Measurements from ENCODE around the gene RNF187.
A peak's percentile ranks its signal among the peaks of the same experiment; 100 is the strongest.
"Not testable (repeated sequence)": the region's sequence is repeated elsewhere in the genome, so short reads cannot be mapped to it uniquely, and the experiment has no call there.

RNF187 gene

DNA sequence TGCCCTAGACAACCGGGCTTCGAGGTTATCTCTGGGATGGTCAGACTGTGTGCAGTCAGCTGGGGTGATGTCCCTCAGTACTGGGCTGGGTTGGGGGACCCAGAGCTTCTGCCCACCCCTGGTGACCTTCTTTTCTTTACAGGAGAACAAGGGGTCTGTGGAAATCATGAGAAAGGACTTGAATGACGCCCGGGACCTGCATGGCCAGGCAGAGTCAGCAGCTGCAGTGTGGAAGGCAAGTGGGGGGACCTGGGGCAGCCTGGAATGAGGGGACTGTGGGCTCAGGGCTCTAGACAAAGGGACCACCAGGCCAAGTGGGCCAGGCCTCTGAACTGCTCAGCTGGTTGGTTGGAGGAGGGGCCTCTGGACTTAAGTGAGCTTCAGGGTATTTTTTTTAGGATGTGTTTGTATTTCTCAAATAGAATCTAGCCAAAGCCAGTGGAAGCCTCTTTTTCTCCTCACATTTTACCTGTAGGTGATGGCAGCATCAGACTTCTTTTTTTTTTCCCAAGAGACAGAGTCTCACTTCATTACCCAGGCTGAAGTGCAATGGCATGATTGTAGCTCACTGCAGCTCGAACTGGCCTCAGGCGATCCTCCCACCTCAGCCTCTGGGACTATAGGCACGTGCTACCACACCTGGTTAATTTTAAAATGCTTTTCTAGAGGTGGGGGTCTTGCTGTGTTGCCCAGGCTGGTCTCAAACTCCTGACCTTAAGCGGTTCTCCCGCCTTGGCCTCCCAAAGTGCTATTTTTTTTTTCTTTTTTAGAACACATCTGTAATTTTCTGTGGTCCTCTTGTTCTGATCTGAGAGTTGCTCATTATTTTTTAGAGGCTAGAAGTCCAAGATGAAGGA lies 1.9 kb downstream of the RNF187 start:
- DNase-seq: no peak

DNA sequence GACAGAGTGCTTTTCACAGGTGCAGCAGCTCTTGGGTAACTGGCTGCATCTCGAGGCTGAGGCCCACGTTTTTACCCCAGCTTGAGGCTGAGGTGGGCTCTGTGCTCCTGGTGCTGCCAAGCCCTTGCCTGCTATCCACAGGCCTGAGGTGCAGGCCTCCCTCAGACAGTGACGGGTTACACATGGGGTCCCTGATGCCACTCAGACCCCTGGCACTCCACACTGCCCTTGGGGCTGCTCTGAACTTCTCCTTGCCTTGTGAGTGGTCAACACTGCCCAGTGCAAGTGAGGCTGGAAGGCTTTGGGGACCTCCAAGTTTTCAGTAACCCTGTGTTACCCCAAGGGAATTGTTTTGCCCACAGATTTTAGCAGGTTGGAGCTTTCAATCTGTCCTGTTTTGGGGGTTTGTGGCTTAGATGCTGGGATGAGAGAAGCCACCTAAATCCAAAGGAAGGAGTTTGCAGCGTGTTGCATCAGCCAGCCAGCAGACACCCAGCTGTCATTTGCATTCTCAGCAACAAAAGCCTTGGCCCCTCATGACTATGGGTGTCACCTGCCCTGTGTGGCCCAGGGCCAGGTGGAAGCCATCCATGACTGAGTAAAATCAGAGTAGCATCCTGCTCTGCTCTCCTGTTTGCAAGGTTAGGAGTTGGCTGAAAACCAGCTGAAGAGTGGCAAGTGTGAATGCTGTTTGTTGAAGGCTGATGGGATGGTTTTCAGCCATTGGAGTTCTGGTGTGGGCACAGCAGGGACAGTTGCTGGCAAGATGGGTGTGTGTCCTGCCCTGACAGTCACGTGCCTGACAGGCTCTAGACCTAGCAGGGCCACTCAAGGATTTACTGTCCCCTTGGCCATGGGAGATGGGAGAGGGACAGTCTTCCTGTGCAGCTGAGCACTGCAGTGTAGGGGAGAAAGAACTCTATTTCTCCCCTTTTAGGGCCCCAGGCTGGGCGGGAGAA lies 3.2 kb downstream of the RNF187 start:
- DNase-seq: peak; percentile 63

DNA sequence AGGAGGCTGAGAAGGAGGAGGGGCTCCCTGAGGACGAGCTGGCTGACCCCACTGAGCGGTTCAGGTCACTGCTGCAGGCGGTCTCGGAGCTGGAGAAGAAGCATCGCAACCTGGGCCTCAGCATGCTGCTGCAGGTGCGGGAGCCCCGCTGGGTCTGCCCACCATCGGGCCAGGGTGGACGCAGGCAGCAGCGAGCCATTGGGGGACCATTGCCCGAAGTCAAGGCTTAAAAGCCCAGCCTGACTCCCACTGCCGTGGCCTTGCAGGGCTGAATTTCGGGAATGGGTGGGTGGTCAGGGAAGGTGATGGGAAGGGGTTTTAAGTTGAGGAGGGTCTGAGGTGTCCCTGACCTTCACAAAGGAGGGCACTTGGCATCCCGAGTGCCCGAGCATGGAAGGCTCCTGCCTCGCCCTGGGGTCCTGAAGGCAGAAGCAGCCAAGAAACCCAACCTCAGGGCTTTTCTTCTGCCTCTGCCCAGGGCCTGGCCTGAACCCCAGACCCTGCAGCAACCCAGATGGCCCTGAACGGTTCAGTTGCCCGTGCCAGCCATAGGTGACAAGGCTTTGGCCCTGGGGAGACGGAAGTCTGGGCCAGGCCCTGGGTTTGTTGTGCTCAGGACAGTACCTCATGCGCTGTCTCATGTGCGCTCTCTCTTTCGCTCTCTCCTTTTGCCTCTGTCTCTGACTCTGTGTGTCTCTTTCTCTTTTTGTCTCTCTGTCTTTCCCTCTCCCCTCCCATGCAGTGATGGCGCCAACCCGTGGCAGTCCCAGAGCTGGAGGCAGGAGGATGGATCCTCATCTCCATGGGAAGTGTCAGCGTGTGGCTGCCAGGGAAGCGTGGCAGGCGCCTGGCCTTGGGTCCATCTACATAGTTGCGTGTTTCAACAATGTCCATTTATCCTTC lies 6.2 kb downstream of the RNF187 start:
- DNase-seq: no peak

DNA sequence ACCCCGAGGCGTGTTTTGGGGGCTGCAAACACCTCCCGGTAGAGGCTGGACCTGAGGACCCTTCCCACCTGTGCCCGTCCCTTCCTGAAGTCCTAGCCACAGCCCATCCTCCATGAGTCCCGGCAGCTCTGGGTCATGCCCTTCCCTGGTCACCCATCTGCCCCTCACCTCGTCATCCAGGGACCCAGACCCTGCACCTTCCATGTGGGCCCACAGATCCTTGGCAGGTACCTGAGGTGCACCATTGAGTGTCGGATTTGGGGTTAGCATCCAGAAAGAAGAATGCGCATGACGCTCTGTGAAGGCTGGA lies 6.8 kb downstream of the RNF187 start:
- DNase-seq: no peak

DNA sequence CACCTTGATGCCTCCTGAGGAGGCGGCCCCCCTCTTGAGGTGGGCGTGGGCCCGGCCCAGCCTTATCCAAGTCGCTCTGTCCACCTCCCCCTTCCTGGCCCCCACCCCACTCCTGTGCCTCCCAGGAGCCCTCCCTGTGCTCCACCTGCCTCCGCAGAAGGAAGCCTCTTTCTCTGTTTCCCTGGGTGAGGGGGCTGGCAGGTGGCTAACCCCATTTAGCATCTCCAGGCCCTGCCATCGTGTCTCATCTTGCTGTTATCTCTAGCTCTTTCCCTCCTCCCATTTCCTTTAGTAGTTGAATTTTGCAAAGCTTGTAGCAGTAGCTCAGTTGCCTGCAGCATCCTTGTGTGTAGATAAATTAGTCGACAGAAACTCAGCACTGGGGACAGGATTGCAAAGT lies 7.2 kb downstream of the RNF187 start:
- no peak for DNase-seq

DNA sequence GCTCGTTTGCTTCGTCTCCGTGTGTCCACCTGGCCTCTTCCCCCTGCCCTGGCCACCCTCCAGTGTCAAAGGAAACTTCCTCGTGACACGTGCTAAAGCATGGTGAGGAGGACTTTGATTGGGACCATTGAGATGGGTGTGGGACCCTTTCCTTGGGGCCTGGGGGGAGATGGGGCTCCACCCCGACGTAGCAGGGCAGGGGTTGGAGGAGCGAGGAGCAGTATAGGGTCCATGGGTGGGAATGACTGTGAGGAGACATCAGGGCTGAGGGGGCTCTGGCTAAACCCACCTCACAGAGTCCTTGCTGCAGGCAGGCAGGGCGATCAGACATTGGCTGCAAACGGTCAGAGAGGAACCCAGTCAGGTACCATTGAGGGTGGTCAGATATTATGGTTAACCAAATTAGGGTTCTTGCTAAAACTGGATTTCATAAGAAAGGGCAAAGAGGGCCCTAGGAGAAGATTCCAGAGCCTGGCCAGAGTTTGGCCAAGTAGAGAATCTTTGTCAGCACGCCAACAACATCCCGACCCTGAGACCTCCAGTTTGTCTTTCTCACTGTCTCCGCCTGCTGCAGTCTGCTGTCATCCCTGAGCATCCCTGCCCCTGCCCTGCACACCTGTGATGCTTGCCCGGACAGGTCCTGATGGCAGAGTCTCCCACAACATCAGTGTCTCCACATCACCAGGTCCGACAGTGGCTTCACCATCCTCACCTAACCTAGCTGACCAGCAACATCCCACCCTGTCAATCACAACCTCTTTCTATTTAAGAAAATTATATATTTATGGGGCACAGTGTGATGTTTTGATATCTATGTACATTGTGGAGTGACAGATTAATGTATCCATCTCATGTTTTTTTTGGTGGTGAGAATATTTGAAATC lies 8.0 kb downstream of the RNF187 start:
- no peak for DNase-seq

DNA sequence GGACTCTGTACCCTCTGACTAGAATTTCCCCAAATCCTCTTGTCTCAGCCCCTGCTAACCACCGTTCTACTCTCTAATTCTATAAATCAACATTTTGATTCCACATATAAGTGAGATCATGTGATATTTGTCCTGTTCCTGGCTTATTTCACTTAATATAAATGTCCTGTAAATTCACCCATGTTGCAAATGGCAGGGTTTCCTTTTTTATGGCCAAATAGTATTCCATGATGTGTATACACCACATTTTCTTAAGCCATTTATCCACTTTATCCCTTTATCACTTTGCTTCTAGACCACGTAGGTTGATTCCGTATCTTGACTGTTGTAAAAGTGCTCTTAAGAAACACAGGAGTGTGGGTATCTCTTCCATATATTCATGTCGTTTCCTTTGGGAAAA lies 8.9 kb downstream of the RNF187 start:
- no peak for DNase-seq

DNA sequence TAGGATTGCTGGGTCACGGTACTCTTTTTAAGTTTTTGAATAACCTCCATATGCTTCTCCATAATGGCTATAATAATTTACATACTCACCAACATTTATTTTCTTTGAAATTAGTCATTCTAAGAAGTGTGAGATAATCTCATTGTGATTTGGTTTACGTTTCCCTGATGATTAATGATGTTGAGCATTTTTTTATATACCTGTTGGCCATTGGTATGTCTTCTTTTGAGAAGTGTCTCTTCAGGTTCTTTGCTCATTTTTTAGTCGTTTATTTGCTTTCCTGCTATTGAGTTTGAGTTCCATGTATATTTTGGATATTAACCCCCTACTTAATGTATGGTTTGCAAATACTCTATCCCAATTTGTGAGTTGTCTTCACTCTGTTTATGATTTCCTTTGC lies 9.3 kb downstream of the RNF187 start:
- DNase-seq: no peak

DNA sequence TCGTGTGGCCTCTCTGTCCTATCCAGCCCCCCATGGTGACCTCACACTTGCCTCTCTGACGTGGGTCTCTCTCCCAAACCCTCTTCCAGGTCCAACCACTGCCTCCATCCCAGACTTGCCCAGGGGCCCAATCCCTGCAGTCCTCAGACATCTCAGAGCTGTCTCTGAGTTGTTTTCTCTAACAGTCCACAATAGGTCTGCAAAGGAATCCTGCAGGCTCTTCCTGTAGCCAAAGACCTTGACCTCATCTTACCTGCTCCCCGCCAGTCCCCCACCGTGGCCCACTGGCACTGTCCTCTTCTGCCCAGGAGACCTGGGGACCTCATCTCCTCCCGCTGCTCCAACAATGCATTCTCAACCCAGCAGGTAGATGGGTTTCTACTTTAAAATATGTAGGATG lies 10.0 kb downstream of the RNF187 start:
- DNase-seq: no peak

DNA sequence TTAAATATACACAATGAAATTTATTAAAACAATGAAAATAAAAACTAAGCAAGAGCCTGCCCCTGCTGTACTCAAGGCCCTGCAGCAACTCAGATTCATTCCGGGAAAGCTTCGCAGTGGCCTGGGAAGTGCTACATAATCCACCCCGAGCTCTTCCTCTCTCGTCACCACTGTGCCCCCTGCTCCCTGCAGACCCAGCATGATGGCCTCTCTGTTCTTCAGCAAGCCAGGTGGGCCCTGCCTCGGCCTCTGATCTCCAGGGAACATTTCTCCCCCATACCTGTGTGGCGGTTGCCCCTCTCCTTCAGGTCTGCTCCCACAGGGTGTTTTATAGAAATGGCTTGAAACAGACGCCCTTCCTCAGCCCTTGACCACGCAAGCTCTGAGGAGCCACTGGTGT lies 10.6 kb downstream of the RNF187 start:
- DNase-seq: no peak

DNA sequence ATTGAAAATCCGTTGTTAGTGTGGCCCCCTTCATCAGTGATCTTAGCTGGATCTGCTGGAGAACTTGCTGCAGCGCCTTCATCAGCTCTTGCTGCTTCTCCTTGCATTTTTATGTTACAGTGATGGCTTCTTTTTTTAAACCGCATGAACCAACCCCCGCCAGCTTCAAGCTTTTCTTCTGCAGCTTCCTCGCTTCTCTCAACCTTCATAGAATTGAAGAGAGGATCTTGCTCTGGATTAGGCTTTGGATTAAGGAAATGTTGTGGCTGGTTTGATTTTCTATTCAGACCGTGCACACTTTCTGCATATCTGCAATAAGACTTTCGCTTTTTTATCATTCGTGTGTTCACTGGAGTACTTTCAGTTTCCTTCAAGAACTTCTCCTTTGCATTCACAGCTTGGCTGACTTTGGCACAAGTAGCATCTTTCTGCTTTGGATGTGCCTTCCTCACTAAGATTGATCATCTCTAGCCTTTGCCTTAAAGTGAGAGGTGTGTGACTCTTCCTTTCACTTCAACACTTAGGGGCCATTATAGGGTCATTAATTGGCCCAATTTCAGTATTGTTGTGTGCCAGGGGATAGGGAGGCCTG lies 13.1 kb downstream of the RNF187 start:
- no peak for DNase-seq

DNA sequence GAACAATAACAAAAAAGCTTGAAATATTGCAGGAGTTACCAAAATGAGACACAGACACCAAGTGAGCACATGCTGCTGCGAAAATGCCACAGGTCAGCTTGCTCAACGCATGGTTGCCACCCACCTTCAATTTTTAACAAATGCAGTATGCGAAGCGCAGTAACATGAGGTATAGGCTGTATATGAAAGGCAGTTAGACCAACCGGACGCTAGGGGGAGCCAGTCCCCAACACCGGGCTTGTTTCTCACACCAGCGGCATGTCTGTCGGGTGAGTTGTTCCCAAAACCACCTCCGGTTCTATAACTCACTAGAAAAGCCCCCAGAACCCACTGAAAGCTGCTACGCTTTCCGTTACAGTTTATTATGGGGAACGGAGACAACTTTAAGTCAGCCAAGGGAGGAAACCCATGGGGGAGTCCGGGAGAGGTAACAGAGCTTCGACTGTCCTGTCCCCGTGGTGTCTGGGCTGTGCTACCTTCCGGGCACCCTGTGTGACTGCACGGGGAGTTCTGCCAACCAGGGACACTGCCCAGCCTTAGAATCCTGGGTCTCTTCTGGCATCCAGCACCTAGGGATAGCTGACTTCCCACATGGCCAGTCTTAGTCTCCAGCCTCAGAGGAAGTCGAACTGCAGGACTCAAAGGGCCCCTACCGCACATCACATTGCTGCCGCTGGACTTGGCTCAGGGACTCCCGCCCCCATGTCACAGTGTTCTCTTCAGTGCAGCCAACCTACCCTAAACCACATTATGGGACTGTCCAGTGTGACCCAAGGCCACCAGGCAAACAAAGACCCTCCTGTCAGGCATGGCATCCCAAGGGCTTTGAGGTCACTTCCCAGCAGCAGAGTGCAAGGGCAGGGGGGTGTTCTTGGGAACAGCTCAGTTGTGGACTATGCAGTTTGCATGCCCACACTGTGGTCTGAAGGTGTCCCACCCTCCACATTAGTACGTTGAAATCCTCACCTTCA lies 14.0 kb downstream of the RNF187 start:
- peak; percentile 84 for DNase-seq

DNA sequence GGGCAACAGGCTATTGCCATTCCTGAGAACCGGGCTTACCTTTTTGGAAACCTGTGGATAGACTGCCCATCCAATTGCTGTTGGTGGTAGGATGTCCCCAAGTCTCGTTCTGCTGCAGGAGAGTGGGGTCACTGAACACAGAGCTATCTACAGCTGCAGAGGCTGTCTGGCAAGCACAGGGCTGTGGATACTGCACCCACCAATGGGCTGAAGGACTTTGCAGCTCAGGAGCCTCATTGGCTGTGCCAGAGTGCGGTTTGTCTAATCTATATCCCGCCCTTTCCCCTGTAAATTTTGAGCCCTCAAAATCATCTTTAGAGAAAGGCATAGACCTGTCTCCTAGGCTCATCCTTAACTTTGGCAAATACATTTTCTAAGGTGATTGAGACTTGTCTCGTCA lies 15.3 kb downstream of the RNF187 start:
- no peak for DNase-seq

DNA sequence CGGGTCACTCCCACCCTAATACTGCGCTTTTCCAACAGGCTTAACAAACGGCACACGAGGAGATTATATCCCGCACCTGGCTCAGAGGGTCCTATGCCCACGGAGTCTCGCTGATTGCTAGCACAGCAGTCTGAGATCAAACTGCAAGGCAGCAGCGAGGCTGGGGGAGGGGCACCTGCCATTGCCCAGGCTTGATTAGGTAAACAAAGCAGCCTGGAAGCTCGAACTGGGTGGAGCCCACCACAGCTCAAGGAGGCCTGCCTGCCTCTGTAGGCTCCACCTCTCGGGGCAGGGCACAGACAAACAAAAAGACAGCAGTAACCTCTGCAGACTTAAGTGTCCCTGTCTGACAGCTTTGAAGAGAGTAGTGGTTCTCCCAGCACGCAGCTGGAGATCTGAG lies 18.8 kb downstream of the RNF187 start:
- not testable (repeated sequence) for DNase-seq

DNA sequence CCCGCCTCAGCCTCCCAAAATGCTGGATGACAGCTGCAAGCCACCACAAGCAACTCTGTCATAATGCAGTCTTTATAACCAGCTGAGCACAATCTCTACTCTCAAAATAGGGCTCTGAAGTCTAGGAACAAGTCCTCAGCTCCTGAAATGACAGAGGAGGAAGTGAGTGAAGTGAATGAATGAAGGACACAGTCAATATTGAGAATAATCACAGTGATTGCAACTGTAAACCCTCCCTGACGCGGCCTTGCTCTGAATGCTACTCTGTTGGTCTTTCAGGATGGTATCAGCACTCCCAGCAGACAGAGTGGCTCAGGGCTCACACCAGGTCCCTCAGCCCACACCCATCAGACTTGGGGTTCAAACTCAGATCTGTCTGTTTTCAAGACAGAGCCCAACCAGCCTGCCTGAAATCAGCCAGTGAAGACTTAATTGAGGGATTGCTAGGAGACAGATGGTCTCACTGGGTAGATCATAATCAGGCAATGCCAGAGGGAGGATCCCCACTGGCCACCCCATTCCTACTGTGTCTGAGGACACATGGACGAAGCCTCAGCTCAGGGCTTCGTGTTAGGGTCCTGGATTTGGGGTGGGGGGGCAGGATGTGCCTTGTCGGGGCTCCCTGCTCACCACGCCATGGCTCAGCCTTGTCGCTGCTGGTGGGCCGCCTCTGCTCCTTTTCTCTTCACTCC lies 20.9 kb downstream of the RNF187 start:
- no peak for DNase-seq

DNA sequence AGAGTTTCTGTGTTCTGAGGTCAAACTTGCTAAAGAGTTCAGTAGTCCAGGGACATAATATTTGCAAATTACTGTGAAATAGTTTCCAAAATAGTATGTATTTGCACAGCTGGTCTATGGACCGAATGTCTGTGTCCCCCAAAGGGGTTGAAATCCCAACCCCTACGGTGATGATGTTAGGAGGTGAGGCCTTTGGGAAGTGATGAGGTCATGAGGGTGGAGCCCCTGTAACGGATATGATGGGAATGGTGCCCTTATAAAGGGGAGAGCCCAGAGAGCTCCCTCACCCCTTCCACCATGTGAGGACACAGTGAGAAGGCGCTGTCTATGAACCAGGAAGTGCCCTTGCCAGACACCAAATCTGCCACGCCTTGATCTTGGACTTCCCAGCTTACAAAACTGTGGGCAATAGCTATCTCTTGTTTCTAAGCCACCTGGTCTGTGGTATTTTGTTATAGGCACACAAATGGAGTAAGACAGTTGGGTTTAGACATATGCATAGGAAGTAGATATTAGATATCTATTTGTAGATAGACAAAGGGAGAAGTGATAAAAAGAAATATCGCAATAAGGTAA lies 21.7 kb downstream of the RNF187 start:
- DNase-seq: no peak

DNA sequence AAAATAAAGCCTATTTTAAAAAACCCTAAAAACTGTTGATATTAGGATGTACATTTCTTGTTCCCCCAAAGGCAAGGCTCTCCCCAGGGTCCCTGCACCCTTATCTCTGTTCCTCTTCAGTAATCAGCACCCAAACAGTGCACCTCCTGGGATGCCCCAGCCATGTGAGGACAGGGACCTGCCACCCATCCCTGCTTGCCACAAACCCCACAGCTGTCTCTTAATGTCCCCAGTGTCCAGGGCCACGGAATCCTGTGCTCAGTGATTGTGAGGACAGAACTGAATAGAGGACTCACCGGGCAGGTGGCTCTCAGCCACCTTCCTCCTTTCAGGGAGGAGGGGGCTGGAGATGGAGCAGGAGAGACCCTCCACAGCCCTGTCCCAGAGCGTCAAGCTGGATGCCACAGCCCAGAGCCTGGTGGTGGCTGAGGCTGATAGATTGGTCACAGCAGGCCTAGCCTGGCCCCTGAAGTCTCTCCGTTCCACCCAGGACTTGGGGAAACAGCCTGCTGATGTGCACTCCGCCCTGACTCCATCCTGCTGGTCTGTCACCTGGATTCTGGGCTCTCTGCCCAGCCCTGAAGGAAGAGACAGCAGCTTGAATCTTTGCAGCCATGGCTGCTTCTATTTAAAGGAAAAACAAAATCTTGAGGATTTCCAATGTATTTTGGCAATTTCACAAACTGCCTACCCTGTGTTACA lies 23.1 kb downstream of the RNF187 start:
- no peak for DNase-seq

DNA sequence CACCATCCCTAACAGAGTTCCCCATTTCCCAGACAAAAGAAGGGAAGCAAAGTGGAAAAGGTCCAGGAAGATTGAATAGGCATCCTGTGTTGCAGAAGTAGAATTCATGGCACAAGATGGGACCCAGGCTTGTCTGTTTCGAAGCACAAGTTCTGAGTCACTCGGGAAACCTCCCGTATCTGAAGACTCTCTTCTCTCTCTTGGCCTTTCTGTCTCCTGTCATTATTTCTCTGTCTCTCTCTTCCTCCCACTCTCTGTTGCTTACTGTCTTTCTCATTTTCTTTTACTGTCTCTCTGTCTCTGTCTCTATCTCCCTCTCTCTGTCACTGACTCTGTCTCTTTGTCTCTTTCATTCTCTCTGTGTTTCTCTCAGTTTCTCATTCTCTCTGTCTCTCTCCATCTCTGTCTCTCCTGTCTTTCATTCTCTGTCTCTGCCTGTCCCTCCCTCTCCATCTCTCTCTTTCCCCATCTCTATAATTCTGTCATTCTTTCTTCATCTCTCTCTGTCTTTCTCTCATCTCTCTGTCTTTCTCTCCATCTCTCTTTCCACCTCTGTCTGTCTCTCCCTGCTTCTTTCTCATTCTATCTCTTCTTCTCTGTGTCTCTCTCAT lies 23.7 kb downstream of the RNF187 start:
- no peak for DNase-seq
